Neural progenitor cell (in vitro differentiated cells): ENCODE measurements around the gene TNP1. TPM values are rescaled to one million over a fixed set of nuclear protein-coding genes. Genes with fewer than 3 reads are reported as not detected.

Experiments used
- DNase-seq: peaks from one replicate; pipeline ENCODE4 v3.0.0-alpha.2; 2016; ENCODE audit warnings: low spot score
- H2AFZ ChIP-seq: fragments of 200-600 bp; sonication (generic); replicated peaks from 2 replicates; pipeline ENCODE4 v1.6.1; 2016; ENCODE audit warnings: antibody characterized with exemption
- H3F3A ChIP-seq: fragments of 200-600 bp; sonication (generic); 2 replicates; pipeline ENCODE4 v1.6.1; 2016; ENCODE audit warnings: antibody characterized with exemption, low read depth
- H3K27ac ChIP-seq: fragments of 200-600 bp; sonication (generic); 2 replicates; pipeline ENCODE4 v1.5.1; 2016; ENCODE audit warnings: mild to moderate bottlenecking
- H3K27me3 ChIP-seq: fragments of 200-600 bp; sonication (generic); 2 replicates; pipeline ENCODE4 v1.6.1; 2016; ENCODE audit warnings: mild to moderate bottlenecking, moderate library complexity
- H3K36me3 ChIP-seq: fragments of 200-600 bp; sonication (generic); 2 replicates; pipeline ENCODE4 v1.5.1; 2016
- H3K4me1 ChIP-seq: fragments of 200-600 bp; sonication (generic); 2 replicates; pipeline ENCODE4 v1.6.1; 2016; ENCODE audit warnings: mixed run types
- H3K4me2 ChIP-seq: fragments of 200-600 bp; sonication (generic); 2 replicates; pipeline ENCODE4 v1.6.1; 2016
- H3K4me3 ChIP-seq: fragments of 200-600 bp; sonication (generic); 2 replicates; pipeline ENCODE4 v1.5.1; 2016
- H3K79me2 ChIP-seq: fragments of 200-600 bp; sonication (generic); 2 replicates; pipeline ENCODE4 v1.6.1; 2016; ENCODE audit warnings: low read depth
- H3K9ac ChIP-seq: fragments of 200-600 bp; sonication (generic); 2 replicates; pipeline ENCODE4 v1.6.1; 2016
- H3K9me3 ChIP-seq: fragments of 200-600 bp; sonication (generic); 2 replicates; pipeline ENCODE4 v1.5.1; 2016; ENCODE audit warnings: low read depth
- H4K20me1 ChIP-seq: fragments of 200-600 bp; sonication (generic); 2 replicates; pipeline ENCODE4 v1.6.1; 2016; ENCODE audit warnings: low read depth
- H3K27ac Mint-ChIP-seq: 3 replicates; pipeline ENCODE4 v1.8.0; 2021; ENCODE audit warnings: mixed read lengths
- H3K27me3 Mint-ChIP-seq: 2 replicates; pipeline ENCODE4 v1.8.0; 2022; ENCODE audit warnings: low read depth, mild to moderate bottlenecking, inconsistent platforms, moderate library complexity, mixed read lengths; ENCODE audit not compliant: insufficient read depth
- H3K36me3 Mint-ChIP-seq: 3 replicates; pipeline ENCODE4 v1.8.0; 2021; ENCODE audit warnings: mixed read lengths
- H3K4me1 Mint-ChIP-seq: 3 replicates; pipeline ENCODE4 v1.8.0; 2021; ENCODE audit warnings: mixed read lengths
- H3K4me3 Mint-ChIP-seq: 3 replicates; pipeline ENCODE4 v1.8.0; 2021; ENCODE audit warnings: mild to moderate bottlenecking, moderate library complexity, mixed read lengths
- H3K9me3 Mint-ChIP-seq: 3 replicates; pipeline ENCODE4 v1.8.0; 2020; ENCODE audit warnings: mixed read lengths
- EZH2 ChIP-seq: fragments of 200-600 bp; sonication (generic); IDR thresholded peaks from 2 replicates; pipeline ENCODE4 v1.6.1; 2017; ENCODE audit warnings: antibody characterized with exemption, mild to moderate bottlenecking, moderate library complexity
- EZH2phosphoT487 ChIP-seq: fragments of 200-600 bp; sonication (generic); IDR thresholded peaks from 2 replicates; pipeline ENCODE4 v1.6.1; 2017; ENCODE audit warnings: antibody characterized with exemption
- total RNA-seq: library from RNA; depleted of rRNA; stranded (reverse); fragments of >200 nt; gene quantifications from 2 replicates; pipeline ENCODE4 v1.2.3, GENCODE V29; 2015; ENCODE audit warnings: low replicate concordance
- TF ChIP-seq, protein P1 (sequence below): fragments of 200-600 bp; sonication (generic); IDR thresholded peaks from 2 replicates; pipeline ENCODE4 v1.5.1; 2017; ENCODE audit warnings: antibody characterized with exemption, mild to moderate bottlenecking

The TNP1 gene
- total RNA-seq, 1 donor from 2014 or later, result not detected

DNA sequence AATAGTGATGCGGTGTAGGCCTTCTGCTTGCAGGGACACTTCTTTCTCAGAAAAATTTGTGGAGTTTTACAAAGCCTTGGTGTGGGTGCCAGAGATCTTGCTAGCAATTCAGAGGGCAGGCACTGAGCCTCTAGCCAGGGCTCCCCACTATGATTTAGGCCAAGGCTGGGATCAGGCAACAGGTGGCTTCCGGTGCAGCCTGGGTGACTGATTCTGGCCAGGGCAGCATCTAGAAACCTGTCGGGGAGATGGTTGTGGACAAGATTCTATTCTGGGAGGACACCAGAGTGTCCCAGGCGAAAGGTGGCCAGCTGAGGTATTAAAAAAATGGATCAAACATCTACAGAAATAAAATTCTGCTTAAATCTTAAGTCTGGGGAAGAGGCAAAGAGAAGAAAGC is 21.5 kb upstream of the TNP1 start:
- no peak for DNase-seq

DNA sequence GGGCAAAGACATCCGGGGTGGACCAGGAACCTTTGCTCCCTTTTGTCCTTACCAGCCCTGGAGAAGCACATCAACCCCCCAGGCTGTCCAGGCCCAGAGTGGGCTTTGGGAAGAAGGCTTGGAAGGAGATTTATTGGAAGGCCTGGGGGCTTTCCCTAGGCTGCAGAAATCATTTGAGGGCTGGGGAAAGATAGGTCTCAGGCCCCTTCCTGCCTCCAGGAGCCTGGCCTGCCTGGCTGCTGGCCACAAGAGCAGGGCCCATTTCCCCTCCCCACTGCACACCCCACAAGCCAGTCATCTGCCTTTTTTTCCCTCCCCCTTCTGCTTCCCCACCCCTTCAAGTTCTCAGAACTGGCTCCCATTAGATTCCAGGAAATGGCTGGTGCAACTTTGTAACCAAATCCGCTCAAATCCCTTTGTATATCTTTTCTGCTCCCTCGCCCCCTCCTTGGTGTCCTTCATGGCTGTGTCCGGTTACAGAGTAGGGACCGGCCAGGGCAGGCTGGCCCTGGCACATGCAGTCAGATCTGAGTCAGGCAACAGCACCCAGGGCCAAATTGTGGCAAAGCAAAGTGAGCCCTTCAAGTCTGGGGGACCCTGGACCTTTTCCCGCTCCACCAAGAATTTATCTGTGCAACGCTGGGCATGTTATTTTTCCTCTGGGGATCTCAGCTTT is 20.8 kb upstream of the TNP1 start:
- Histone ChIP-seq H3K36me3 (no peaks in the 10 kb centered on the region), H3K9ac (no peak overlapping the region), H4K20me1 (no peaks in the 10 kb centered on the region), H3K79me2 (no peaks in the 10 kb centered on the region), H3F3A (no peaks in the 10 kb centered on the region), H3K4me3 (no peak overlapping the region), H3K27ac (no peak overlapping the region), H3K4me2 (no peak overlapping the region), H3K27me3 (no peaks in the 10 kb centered on the region), H2AFZ (no peak overlapping the region), H3K9me3 (no peaks in the 10 kb centered on the region), H3K4me1 (no peaks in the 10 kb centered on the region)
- Mint-ChIP-seq H3K4me3 (no peak overlapping the region), H3K4me1 (peaks cover 2% of the 10 kb centered on the region), H3K27ac (no peak overlapping the region), H3K9me3 (peaks cover 11% of the 10 kb centered on the region), H3K36me3 (peaks cover 2% of the 10 kb centered on the region), H3K27me3 (peaks cover 13% of the 10 kb centered on the region)
- DNase-seq, result no peak
- TF ChIP-seq EZH2phosphoT487, result no peak
- TF ChIP-seq EZH2, result no peak
- TF ChIP-seq, protein P1, sequence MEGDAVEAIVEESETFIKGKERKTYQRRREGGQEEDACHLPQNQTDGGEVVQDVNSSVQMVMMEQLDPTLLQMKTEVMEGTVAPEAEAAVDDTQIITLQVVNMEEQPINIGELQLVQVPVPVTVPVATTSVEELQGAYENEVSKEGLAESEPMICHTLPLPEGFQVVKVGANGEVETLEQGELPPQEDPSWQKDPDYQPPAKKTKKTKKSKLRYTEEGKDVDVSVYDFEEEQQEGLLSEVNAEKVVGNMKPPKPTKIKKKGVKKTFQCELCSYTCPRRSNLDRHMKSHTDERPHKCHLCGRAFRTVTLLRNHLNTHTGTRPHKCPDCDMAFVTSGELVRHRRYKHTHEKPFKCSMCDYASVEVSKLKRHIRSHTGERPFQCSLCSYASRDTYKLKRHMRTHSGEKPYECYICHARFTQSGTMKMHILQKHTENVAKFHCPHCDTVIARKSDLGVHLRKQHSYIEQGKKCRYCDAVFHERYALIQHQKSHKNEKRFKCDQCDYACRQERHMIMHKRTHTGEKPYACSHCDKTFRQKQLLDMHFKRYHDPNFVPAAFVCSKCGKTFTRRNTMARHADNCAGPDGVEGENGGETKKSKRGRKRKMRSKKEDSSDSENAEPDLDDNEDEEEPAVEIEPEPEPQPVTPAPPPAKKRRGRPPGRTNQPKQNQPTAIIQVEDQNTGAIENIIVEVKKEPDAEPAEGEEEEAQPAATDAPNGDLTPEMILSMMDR, result no peak

More for the DNA sequence above, 21.5 kb upstream of the TNP1 start:
- H3K9ac ChIP-seq, result no peak overlapping the region
- no peaks in the 10 kb centered on the region for H3K36me3 ChIP-seq
- Mint-ChIP-seq H3K36me3 (peaks cover 2% of the 10 kb centered on the region), H3K4me3 (no peak overlapping the region), H3K9me3 (peaks cover 15% of the 10 kb centered on the region), H3K27ac (peak overlapping the region; percentile 42), H3K4me1 (peaks cover under 1% of the 10 kb centered on the region), H3K27me3 (peaks cover 13% of the 10 kb centered on the region)
- H3K27ac ChIP-seq, result no peak overlapping the region
- no peak overlapping the region for H3K4me3 ChIP-seq
- no peak overlapping the region for H3K4me2 ChIP-seq
- no peak overlapping the region for H2AFZ ChIP-seq
- no peaks in the 10 kb centered on the region for H4K20me1 ChIP-seq
- H3K27me3 ChIP-seq, result no peaks in the 10 kb centered on the region
- H3F3A ChIP-seq, result no peaks in the 10 kb centered on the region
- TF ChIP-seq EZH2 (no peak), EZH2phosphoT487 (no peak)
- TF ChIP-seq, protein P1, result no peak
- no peaks in the 10 kb centered on the region for H3K4me1 ChIP-seq
- no peaks in the 10 kb centered on the region for H3K9me3 ChIP-seq
- no peaks in the 10 kb centered on the region for H3K79me2 ChIP-seq

DNA sequence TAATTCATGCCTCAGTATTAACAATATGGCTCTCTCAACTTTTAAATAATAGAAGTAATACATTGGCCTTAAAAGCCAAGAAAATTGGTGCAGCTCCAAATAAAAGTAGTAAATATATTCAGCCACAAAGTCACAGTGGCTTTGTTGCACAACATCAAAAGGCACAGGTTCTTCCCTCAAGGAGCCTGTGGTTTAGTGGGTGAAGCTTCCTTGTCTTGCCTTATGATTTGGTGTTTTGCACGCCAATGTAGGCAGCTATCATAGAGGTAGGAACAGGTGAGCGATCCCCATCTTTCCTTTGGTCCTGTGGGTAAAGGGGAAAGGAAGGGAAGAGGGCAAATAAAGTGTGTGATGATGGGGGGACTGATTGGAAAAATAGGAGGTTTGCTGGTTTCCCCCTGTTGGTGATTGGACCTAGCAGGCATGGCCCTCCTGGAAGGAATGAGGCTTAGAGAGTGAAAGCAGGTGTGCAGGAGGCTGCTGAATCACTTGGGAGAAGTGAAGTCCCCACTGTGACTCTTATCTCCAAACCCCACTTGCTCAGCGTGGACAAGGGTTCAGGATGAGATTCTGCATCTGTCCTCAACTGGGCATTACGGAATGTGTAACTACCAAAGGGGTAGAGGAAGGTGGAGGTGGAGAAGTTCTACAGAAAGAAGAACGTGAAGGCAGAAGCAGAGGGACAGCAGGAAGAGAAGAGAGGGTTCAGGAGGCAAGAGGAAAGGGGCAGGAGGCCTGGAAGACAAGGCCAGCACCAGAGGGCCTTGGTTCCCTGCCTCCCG is 20.1 kb upstream of the TNP1 start:
- no peak overlapping the region for H3K4me3 ChIP-seq
- DNase-seq, result no peak
- peaks cover 10% of the 10 kb centered on the region for H3K9me3 Mint-ChIP-seq
- H3F3A ChIP-seq, result no peaks in the 10 kb centered on the region
- no peak overlapping the region for H2AFZ ChIP-seq
- no peaks in the 10 kb centered on the region for H3K36me3 ChIP-seq
- H3K27ac ChIP-seq, result no peak overlapping the region
- H3K9ac ChIP-seq, result no peak overlapping the region
- TF ChIP-seq, protein P1, result no peak
- no peak for TF ChIP-seq EZH2phosphoT487
- TF ChIP-seq EZH2, result no peak
- H3K27ac Mint-ChIP-seq, result peak overlapping the region; percentile 30
- H3K4me1 Mint-ChIP-seq, result peaks cover 2% of the 10 kb centered on the region
- H3K36me3 Mint-ChIP-seq, result peaks cover 2% of the 10 kb centered on the region
- H3K27me3 ChIP-seq, result no peaks in the 10 kb centered on the region
- H3K4me3 Mint-ChIP-seq, result no peak overlapping the region
- H3K9me3 ChIP-seq, result no peaks in the 10 kb centered on the region
- H3K27me3 Mint-ChIP-seq, result peaks cover 13% of the 10 kb centered on the region
- H3K79me2 ChIP-seq, result no peaks in the 10 kb centered on the region
- H3K4me1 ChIP-seq, result no peaks in the 10 kb centered on the region
- H4K20me1 ChIP-seq, result no peaks in the 10 kb centered on the region
- no peak overlapping the region for H3K4me2 ChIP-seq
